Naive B cell (primary cell): ENCODE data around the gene C3orf22. TPM values are rescaled to one million over a fixed set of nuclear protein-coding genes. Genes with fewer than 3 reads are reported as not detected.
A peak's percentile ranks its signal among the peaks of the same experiment; 100 is the strongest.

Experiments
- ATAC-seq, 2 donors: fragments of 150-1000 bp; cut with Tn5 transposase; 2 replicates each; pipeline ENCODE4 v1.10.0; 2021; ENCODE audit warnings: low read depth in 2 of 2, mild to moderate bottlenecking in 2 of 2, moderate library complexity in 2 of 2
- DNase-seq: peaks from one replicate; pipeline ENCODE4 v3.0.0; 2022
- H3K27ac Mint-ChIP-seq, 6 donors: one replicate each; pipeline ENCODE4 v1.8.0; 2020 to 2022; ENCODE audit warnings: mild to moderate bottlenecking in 6 of 6, mixed read lengths in 6 of 6, moderate library complexity in 5 of 6, inconsistent platforms in 2 of 6
- H3K27me3 Mint-ChIP-seq, 3 donors: one replicate each; pipeline ENCODE4 v1.8.0; 2021 to 2022; ENCODE audit warnings: mixed read lengths in 3 of 3, mild to moderate bottlenecking in 1 of 3
- H3K36me3 Mint-ChIP-seq, 2 donors: one replicate each; pipeline ENCODE4 v1.8.0; 2020 to 2022; ENCODE audit warnings: mixed read lengths in 2 of 2, inconsistent platforms in 1 of 2, mild to moderate bottlenecking in 1 of 2
- H3K4me1 Mint-ChIP-seq, 3 donors: one replicate each; pipeline ENCODE4 v1.8.0; 2020 to 2022; ENCODE audit warnings: mixed read lengths in 3 of 3, inconsistent platforms in 1 of 3, mild to moderate bottlenecking in 1 of 3, moderate library complexity in 1 of 3
- H3K4me3 Mint-ChIP-seq, 8 donors: one replicate each; pipeline ENCODE4 v1.8.0; 2020 to 2022; ENCODE audit warnings: mild to moderate bottlenecking in 8 of 8, mixed read lengths in 8 of 8, moderate library complexity in 8 of 8, inconsistent platforms in 2 of 8
- H3K9me3 Mint-ChIP-seq, 7 donors: one replicate each; pipeline ENCODE4 v1.8.0; 2020 to 2022; ENCODE audit warnings: mixed read lengths in 7 of 7, mild to moderate bottlenecking in 5 of 7, inconsistent platforms in 2 of 7, moderate library complexity in 1 of 7
- polyA plus RNA-seq, 6 donors: library from polyadenylated mRNA; unstranded; fragments of 300-500 nt; fragmentation: Illumina TruSeq; gene quantifications; one replicate each; pipeline ENCODE4 v1.2.3, GENCODE V29; 2021; ENCODE audit warnings: low read depth in 6 of 6

C3orf22 gene
- polyA plus RNA-seq, 6 donors from 2014 or later, result not detected

GRCh38 chr3:126571078-126571477 lies 12.3 kb upstream of the C3orf22 start:
- Mint-ChIP-seq H3K36me3 (no peaks in the 10 kb centered on the region), H3K9me3 (no peaks in the 10 kb centered on the region), H3K4me1 (no peaks in the 10 kb centered on the region), H3K4me3 (no peak overlapping the region), H3K27me3 (peaks cover 0 to 11% (median 7%) of the 10 kb centered on the region in 3 donors), H3K27ac (no peak overlapping the region)
- no peak for ATAC-seq
- DNase-seq, result no peak

GRCh38 chr3:126570103-126570541 lies 11.4 kb upstream of the C3orf22 start:
- H3K27ac Mint-ChIP-seq, result no peak overlapping the region
- H3K27me3 Mint-ChIP-seq, result peaks cover 6 to 17% (median 16%) of the 10 kb centered on the region in 3 donors

GRCh38 chr3:126569390-126569975 lies 10.8 kb upstream of the C3orf22 start:
- no peak overlapping the region for H3K4me3 Mint-ChIP-seq
- H3K9me3 Mint-ChIP-seq, result peaks cover 0 to 3% (median 0%) of the 10 kb centered on the region in 7 donors
- no peaks in the 10 kb centered on the region for H3K36me3 Mint-ChIP-seq
- H3K27ac Mint-ChIP-seq, result no peak overlapping the region
- DNase-seq (no peak), ATAC-seq (no peak)
- no peaks in the 10 kb centered on the region for H3K4me1 Mint-ChIP-seq
- peaks cover 6 to 17% (median 17%) of the 10 kb centered on the region in 3 donors for H3K27me3 Mint-ChIP-seq

More at GRCh38 chr3:126570103-126570541, 11.4 kb upstream of the C3orf22 start:
- H3K4me3 Mint-ChIP-seq, result no peak overlapping the region
- H3K36me3 Mint-ChIP-seq, result no peaks in the 10 kb centered on the region
- peaks cover 0 to 3% (median 0%) of the 10 kb centered on the region in 7 donors for H3K9me3 Mint-ChIP-seq
- no peak for ATAC-seq
- DNase-seq, result no peak
- no peaks in the 10 kb centered on the region for H3K4me1 Mint-ChIP-seq

GRCh38 chr3:126568776-126569342 lies 10.1 kb upstream of the C3orf22 start:
- Mint-ChIP-seq H3K27ac (no peak overlapping the region), H3K9me3 (peaks cover 0 to 3% (median 0%) of the 10 kb centered on the region in 7 donors), H3K27me3 (peaks cover 6 to 17% (median 16%) of the 10 kb centered on the region in 3 donors), H3K4me1 (no peaks in the 10 kb centered on the region), H3K36me3 (no peaks in the 10 kb centered on the region), H3K4me3 (no peak overlapping the region)
- no peak for DNase-seq
- ATAC-seq, result no peak

- Mint-ChIP-seq H3K27me3 (peaks cover 8 to 17% (median 12%) of the 10 kb centered on the region in 3 donors), H3K4me1 (no peaks in the 10 kb centered on the region), H3K9me3 (peaks cover 0 to 8% (median 5%) of the 10 kb centered on the region in 7 donors), H3K36me3 (peaks cover 0 to 7% of the 10 kb centered on the region in 2 donors), H3K4me3 (peak overlapping the region in 1 of 8 donors; percentile 63), H3K27ac (no peak overlapping the region)
- DNase-seq, result no peak
- ATAC-seq, result no peak
Measured at GRCh38 chr3:126567696-126568438, 9.1 kb upstream of the C3orf22 start.

- ATAC-seq, result no peak
- Mint-ChIP-seq H3K36me3 (peaks cover 0 to 17% of the 10 kb centered on the region in 2 donors), H3K27me3 (peaks cover 8 to 17% (median 13%) of the 10 kb centered on the region in 3 donors), H3K27ac (no peak overlapping the region), H3K9me3 (peaks cover 4 to 24% (median 11%) of the 10 kb centered on the region in 7 donors), H3K4me1 (no peaks in the 10 kb centered on the region), H3K4me3 (no peak overlapping the region)
- no peak for DNase-seq
Measured at GRCh38 chr3:126562737-126563276, 4.1 kb upstream of the C3orf22 start.

GRCh38 chr3:126557761-126558160 lies 971 bp downstream of the C3orf22 start:
- Mint-ChIP-seq H3K36me3 (peaks cover 0 to 10% of the 10 kb centered on the region in 2 donors), H3K9me3 (peaks cover 2 to 15% (median 7%) of the 10 kb centered on the region in 7 donors), H3K4me1 (no peaks in the 10 kb centered on the region), H3K27me3 (peaks cover 0 to 7% (median 6%) of the 10 kb centered on the region in 3 donors), H3K4me3 (no peak overlapping the region), H3K27ac (no peak overlapping the region)
- no peak for ATAC-seq
- DNase-seq, result no peak

- H3K36me3 Mint-ChIP-seq, result peaks cover 0 to 7% of the 10 kb centered on the region in 2 donors
- peaks cover 0 to 7% (median 6%) of the 10 kb centered on the region in 3 donors for H3K27me3 Mint-ChIP-seq
- H3K4me3 Mint-ChIP-seq, result no peak overlapping the region
- no peaks in the 10 kb centered on the region for H3K4me1 Mint-ChIP-seq
- no peak for DNase-seq
- ATAC-seq, result no peak
- H3K27ac Mint-ChIP-seq, result no peak overlapping the region
- H3K9me3 Mint-ChIP-seq, result peaks cover 0 to 11% (median 4%) of the 10 kb centered on the region in 7 donors
Measured at GRCh38 chr3:126557415-126557745, 1.4 kb downstream of the C3orf22 start.

- H3K4me1 Mint-ChIP-seq, result no peaks in the 10 kb centered on the region
- H3K27me3 Mint-ChIP-seq, result peaks cover 0 to 7% (median 6%) of the 10 kb centered on the region in 3 donors
- H3K4me3 Mint-ChIP-seq, result no peak overlapping the region
- peaks cover 0 to 5% of the 10 kb centered on the region in 2 donors for H3K36me3 Mint-ChIP-seq
- peaks cover 0 to 5% (median 0%) of the 10 kb centered on the region in 7 donors for H3K9me3 Mint-ChIP-seq
- ATAC-seq (no peak), DNase-seq (no peak)
- H3K27ac Mint-ChIP-seq, result no peak overlapping the region
Measured at GRCh38 chr3:126556637-126557414, 1.9 kb downstream of the C3orf22 start.

- no peaks in the 10 kb centered on the region for H3K36me3 Mint-ChIP-seq
- H3K9me3 Mint-ChIP-seq, result peaks cover 0 to 4% (median 0%) of the 10 kb centered on the region in 7 donors
- no peaks in the 10 kb centered on the region for H3K4me1 Mint-ChIP-seq
- H3K4me3 Mint-ChIP-seq, result no peak overlapping the region
- H3K27me3 Mint-ChIP-seq, result peaks cover 4 to 9% (median 6%) of the 10 kb centered on the region in 3 donors
- no peak for ATAC-seq
- H3K27ac Mint-ChIP-seq, result no peak overlapping the region
- DNase-seq, result no peak
Measured at GRCh38 chr3:126555795-126556636, 2.7 kb downstream of the C3orf22 start.

GRCh38 chr3:126554560-126555525 lies 3.9 kb downstream of the C3orf22 start:
- Mint-ChIP-seq H3K27me3 (peaks cover 6 to 13% (median 7%) of the 10 kb centered on the region in 3 donors), H3K4me1 (no peaks in the 10 kb centered on the region), H3K4me3 (no peak overlapping the region), H3K9me3 (no peaks in the 10 kb centered on the region), H3K27ac (no peak overlapping the region), H3K36me3 (no peaks in the 10 kb centered on the region)
- DNase-seq (no peak), ATAC-seq (no peak)
